K562 (cell line): Measurements from ENCODE around the gene DNA2. TPM values are rescaled to one million over a fixed set of nuclear protein-coding genes. Genes with fewer than 3 reads are reported as not detected.

ENCODE experiments used
- ATAC-seq: fragments of 200-7000 bp; cut with Tn5 transposase; 3 replicates; pipeline ENCODE4 v1.9.1; 2020; ENCODE audit warnings: moderate library complexity
- BruUV-seq: library from RNA; stranded (reverse); fragments of 400-500 nt; replicated peaks from 2 replicates; lab custom pipeline; 2021; lab: Mats Ljungman, UMichigan
- CTCF ChIA-PET: fragments of 300-600 bp; formaldehyde crosslinking; extraction: SDS; loops from one replicate; lab custom pipeline; 2021; ENCODE audit warnings: low intra/inter-chr PET ratio; lab: Yijun Ruan, JAX
- POLR2A ChIA-PET: fragments of 300-600, 350-650 bp; sonication (Branson Sonifier 250); formaldehyde crosslinking; extraction: SDS; loops from one replicate; lab custom pipeline; 2021; ENCODE audit warnings: antibody characterized with exemption, inconsistent platforms; lab: Yijun Ruan, JAX
- DNase-seq, 4 experiments: peaks; one replicate each; pipeline versions ENCODE4 v3.0.0 to v3.0.0-alpha.2; 2011 to 2018; ENCODE audit warnings: low spot score in 3 of 4, mixed read lengths in 3 of 4; ENCODE audit errors: extremely low read depth in 1 of 4
- FAIRE-seq: peaks from 2 replicates; lab custom pipeline; 2011; peaks lifted over from hg19 to GRCh38; lab: Jason Lieb, UNC
- H2AFZ ChIP-seq: 2 replicates; pipeline ENCODE4 v1.6.0; 2011; ENCODE audit warnings: low read depth, low read length, control low read depth, inconsistent platforms
- H3K27ac ChIP-seq: fragments of 200-600 bp; 3 replicates; pipeline ENCODE4 v1.8.0; 2011; ENCODE audit warnings: low read depth, mild to moderate bottlenecking, control low read depth, inconsistent platforms, low read length, moderate library complexity, mixed read lengths; ENCODE audit errors: extremely low read depth
- H3K27me3 ChIP-seq, 2 experiments: fragments of 300-600 bp in 1 of 2; 2 replicates in 1 of 2; 3 replicates in 1 of 2; pipeline versions ENCODE4 v1.6.0 to v1.8.0; 2011; ENCODE audit warnings: inconsistent platforms in 2 of 2, low read length in 2 of 2, mild to moderate bottlenecking in 1 of 2, mixed read lengths in 1 of 2, moderate library complexity in 1 of 2; ENCODE audit not compliant: control insufficient read depth in 2 of 2, insufficient read depth in 2 of 2
- H3K36me3 ChIP-seq: fragments of 300-600 bp; 3 replicates; pipeline ENCODE4 v1.8.0; 2011; ENCODE audit warnings: mild to moderate bottlenecking, low read length, inconsistent platforms; ENCODE audit not compliant: control insufficient read depth, insufficient read depth
- H3K4me1 ChIP-seq, 2 experiments: fragments of 200-600 bp in 1 of 2; replicated peaks in 1 of 2; 2 replicates in 1 of 2; 3 replicates in 1 of 2; pipeline versions ENCODE4 v1.5.1 to v1.8.0; 2011; ENCODE audit warnings: inconsistent platforms in 2 of 2, low read length in 2 of 2, mild to moderate bottlenecking in 1 of 2, mixed read lengths in 1 of 2, moderate library complexity in 1 of 2; ENCODE audit not compliant: control insufficient read depth in 2 of 2, insufficient read depth in 2 of 2
- H3K4me2 ChIP-seq: 2 replicates; pipeline ENCODE4 v1.6.1; 2011; ENCODE audit warnings: low read length, control low read depth, inconsistent platforms, mixed read lengths; ENCODE audit not compliant: insufficient read depth
- H3K4me3 ChIP-seq: fragments of 200-600 bp; sonication (generic), shearing (Covaris generic); 2 replicates; pipeline ENCODE4 v1.5.1; 2016; ENCODE audit warnings: control low read depth, inconsistent platforms
- H3K79me2 ChIP-seq: fragments of 200-600 bp; 3 replicates; pipeline ENCODE4 v1.8.0; 2011; ENCODE audit warnings: low read length, inconsistent platforms; ENCODE audit not compliant: control insufficient read depth, insufficient read depth
- H3K9ac ChIP-seq, 2 experiments: 2 replicates each; pipeline versions ENCODE4 v1.6.0 to v1.6.1; 2011; ENCODE audit warnings: low read depth in 2 of 2, low read length in 2 of 2, control low read depth in 1 of 2, inconsistent platforms in 1 of 2, mild to moderate bottlenecking in 1 of 2, mixed read lengths in 1 of 2; ENCODE audit not compliant: insufficient read depth in 1 of 2
- H3K9me1 ChIP-seq: one replicate; pipeline ENCODE4 v1.6.0; 2011; ENCODE audit warnings: inconsistent platforms, mild to moderate bottlenecking, low read length, moderate library complexity; ENCODE audit not compliant: control insufficient read depth, insufficient read depth
- H3K9me3 ChIP-seq: replicated peaks from 2 replicates; pipeline ENCODE4 v1.5.1; 2011; ENCODE audit warnings: low read depth, low read length, inconsistent platforms; ENCODE audit not compliant: control insufficient read depth, insufficient read depth
- H4K20me1 ChIP-seq: replicated peaks from 2 replicates; pipeline ENCODE4 v1.6.1; 2011; ENCODE audit warnings: low read length, inconsistent platforms, mixed read lengths; ENCODE audit not compliant: control insufficient read depth, insufficient read depth
- CEBPB ChIP-seq: fragments of 450-650 bp; IDR thresholded peaks from 2 replicates; pipeline ENCODE4 v1.6.1; 2016; ENCODE audit warnings: missing genetic modification characterization, missing compliant biosample characterization
- CEBPG ChIP-seq, 3 experiments: fragments of 200-800 bp in 1 of 3; sonication (Bioruptor generic) in 1 of 3; sonication (generic) in 1 of 3; formaldehyde crosslinking in 1 of 3; IDR thresholded peaks in 2 of 3; conservative IDR thresholded peaks in 1 of 3; 2 replicates each; pipeline versions ENCODE4 v1.6.1 to v1.8.0; 2016 to 2022; ENCODE audit warnings: missing compliant biosample characterization in 2 of 3, missing genetic modification characterization in 2 of 3, mild to moderate bottlenecking in 1 of 3, missing genetic modification reagents in 1 of 3
- HDAC6 ChIP-seq: IDR thresholded peaks from 2 replicates; pipeline ENCODE4 v1.6.1; 2012; ENCODE audit warnings: low read depth, mild to moderate bottlenecking, control low read depth, inconsistent platforms, low read length, moderate library complexity
- KLF6 ChIP-seq: fragments of 250-450 bp; sonication (Bioruptor Pico); IDR thresholded peaks from 2 replicates; pipeline ENCODE4 v1.4.0; 2020; ENCODE audit warnings: mild to moderate bottlenecking, moderate library complexity, borderline replicate concordance
- SMARCA4 ChIP-seq: fragments of 450-650 bp; IDR thresholded peaks from 2 replicates; pipeline ENCODE4 v1.6.1; 2016
- TARDBP ChIP-seq: fragments of 450-650 bp; IDR thresholded peaks from 2 replicates; pipeline ENCODE4 v1.6.1; 2016
- ZNF445 ChIP-seq: fragments of 250-450 bp; sonication (Bioruptor Pico); IDR thresholded peaks from 2 replicates; pipeline ENCODE4 v1.4.0; 2020; ENCODE audit warnings: low read depth, mild to moderate bottlenecking, moderate library complexity
- WGBS: fragments of 100-300 bp; shearing (Covaris generic); methylation state at CpG from one replicate; pipeline ENCODE4 v1.1.6; 2016; ENCODE audit warnings: low coverage, mixed read lengths; ENCODE audit not compliant: insufficient coverage; ENCODE audit errors: missing lambda C conversion rate; 5-methylcytosine and 5-hydroxymethylcytosine counted together
- in situ Hi-C: fragments of 300-500 bp; cut with MboI; formaldehyde crosslinking; loops from 4 replicates; pipeline ENCODE4 v1.15.0; 2018; ENCODE audit warnings: inconsistent platforms, mixed read lengths
- intact Hi-C: fragments of 100-400 bp; cut with micrococcal nuclease; formaldehyde crosslinking; loops from 2 replicates; pipeline ENCODE4 v1.14.2; 2022
- polyA plus RNA-seq, 8 experiments: library from polyadenylated mRNA; depleted of rRNA in 4 of 8; stranded (reverse) in 5 of 8; unstranded in 3 of 8; fragments of >200 nt; fragmentation: Nextera tagmentation in 2 of 8; fragmentation: Illumina TruSeq in 1 of 8; extraction: Ambion mirVana in 2 of 8; extraction: Trizol in 1 of 8; gene quantifications; 2 replicates each; pipeline versions ENCODE4 v1.2.1 to v1.2.3, GENCODE V29; 2011 to 2014; ENCODE audit warnings: inconsistent platforms in 1 of 8, missing spikeins in 1 of 8
- total RNA-seq, 7 experiments: library from RNA; depleted of rRNA in 6 of 7; stranded (reverse); fragments of >200 nt in 6 of 7; fragmentation: Illumina TruSeq in 2 of 7; extraction: Trizol in 2 of 7; gene quantifications; 2 replicates each; pipeline versions ENCODE4 v1.2.1 to v1.2.3, GENCODE V29; 2011 to 2021; ENCODE audit warnings: low replicate concordance in 1 of 7
- TF ChIP-seq, protein P1 (sequence below), 3 experiments: IDR thresholded peaks in 2 of 3; conservative IDR thresholded peaks in 1 of 3; 2 replicates each; pipeline ENCODE4 v1.5.1; 2011 to 2012; ENCODE audit warnings: low read length in 3 of 3, mild to moderate bottlenecking in 3 of 3, control low read depth in 2 of 3, improper control_type of control experiment in 1 of 3, inconsistent platforms in 1 of 3, low read depth in 1 of 3, mixed read lengths in 1 of 3, moderate library complexity in 1 of 3; ENCODE audit not compliant: insufficient read depth in 2 of 3

Gene DNA2
- total and polyA plus RNA-seq, 9 of the 15 experiments (the other 6 are each of a cell fraction or from before 2014, with no cell fraction given), result 24.6 to 51.4 (median 40.8) TPM

DNA sequence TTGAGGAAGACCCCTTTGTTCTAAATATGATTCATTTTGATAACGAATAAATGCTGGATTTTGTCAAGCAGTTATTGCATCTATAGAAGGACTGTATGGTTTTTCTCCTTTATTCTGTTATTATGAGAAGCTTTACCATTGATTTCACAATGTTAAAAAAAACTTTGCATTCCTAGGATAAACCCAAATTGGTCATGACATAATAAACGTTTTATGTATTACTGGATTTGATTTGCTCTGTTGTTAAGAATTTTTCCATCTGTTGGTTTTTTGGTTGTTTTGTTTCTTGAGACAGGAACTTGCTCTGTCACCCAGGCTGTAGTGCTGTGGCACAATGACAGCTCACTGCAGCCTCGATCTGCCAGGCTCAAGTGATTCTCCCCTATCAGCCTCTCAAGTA is 2.2 kb upstream of the DNA2 start:
- no peaks in the 10 kb centered on the region for H3K27me3 ChIP-seq
- H3K4me3 ChIP-seq, result no peak overlapping the region
- H3K4me2 ChIP-seq, result no peak overlapping the region
- H3K9me1 ChIP-seq, result no peaks in the 10 kb centered on the region
- H3K27ac ChIP-seq, result no peak overlapping the region
- no peak for TF ChIP-seq SMARCA4
- TF ChIP-seq CEBPG (CRISPR knock-in tag; IDR thresholded peaks at IDR 0.05), result no peak
- 0 out of 4 replicates have a peak, but pooled peaks of 1 of the 2 experiments have one; percentile 18 for TF ChIP-seq CEBPG (tag; conservative IDR thresholded peaks at IDR 0.05 in 1 of 2, IDR thresholded peaks at IDR 0.05 in 1 of 2)
- no peak for TF ChIP-seq HDAC6
- 0 out of 2 replicates have a peak, but pooled peaks have one; percentile 40 for TF ChIP-seq CEBPB (tag)
- no peak for TF ChIP-seq KLF6
- no peak for TF ChIP-seq ZNF445 (CRISPR knock-in tag)
- TF ChIP-seq TARDBP, result no peak
- TF ChIP-seq, protein P1, sequence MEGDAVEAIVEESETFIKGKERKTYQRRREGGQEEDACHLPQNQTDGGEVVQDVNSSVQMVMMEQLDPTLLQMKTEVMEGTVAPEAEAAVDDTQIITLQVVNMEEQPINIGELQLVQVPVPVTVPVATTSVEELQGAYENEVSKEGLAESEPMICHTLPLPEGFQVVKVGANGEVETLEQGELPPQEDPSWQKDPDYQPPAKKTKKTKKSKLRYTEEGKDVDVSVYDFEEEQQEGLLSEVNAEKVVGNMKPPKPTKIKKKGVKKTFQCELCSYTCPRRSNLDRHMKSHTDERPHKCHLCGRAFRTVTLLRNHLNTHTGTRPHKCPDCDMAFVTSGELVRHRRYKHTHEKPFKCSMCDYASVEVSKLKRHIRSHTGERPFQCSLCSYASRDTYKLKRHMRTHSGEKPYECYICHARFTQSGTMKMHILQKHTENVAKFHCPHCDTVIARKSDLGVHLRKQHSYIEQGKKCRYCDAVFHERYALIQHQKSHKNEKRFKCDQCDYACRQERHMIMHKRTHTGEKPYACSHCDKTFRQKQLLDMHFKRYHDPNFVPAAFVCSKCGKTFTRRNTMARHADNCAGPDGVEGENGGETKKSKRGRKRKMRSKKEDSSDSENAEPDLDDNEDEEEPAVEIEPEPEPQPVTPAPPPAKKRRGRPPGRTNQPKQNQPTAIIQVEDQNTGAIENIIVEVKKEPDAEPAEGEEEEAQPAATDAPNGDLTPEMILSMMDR (IDR thresholded peaks at IDR 0.05 in 2 of 3, conservative IDR thresholded peaks at IDR 0.05 in 1 of 3; ENCODE audit: insufficient read depth in 2 of 3, low read depth in 1 of 3, low read length in 3 of 3), result no peak
- TF ChIP-seq, all 486 proteins: peak for 2
- WGBS, result 38% methylated on average over 3 of the region's 3 CpGs
- DNase-seq (no peak), ATAC-seq (no peak), FAIRE-seq (no peak)
- in situ Hi-C loops, result no loop called here
- POLR2A ChIA-PET, result interaction anchor here (0.6 to 1.6 kb wide), 5 partner anchors 10 to 256 kb away, joined by 3 to 4 read pairs (median 3); no protein-coding TSS in a partner anchor
- intact Hi-C loops, result no loop called here
- no peak overlapping the region for H2AFZ ChIP-seq
- H3K36me3 ChIP-seq, result peaks cover 15% of the 10 kb centered on the region
- H3K9ac ChIP-seq, result no peak overlapping the region
- peaks cover 9 to 11% of the 10 kb centered on the region in 2 experiments; a peak in 4 of 5 replicates for H3K4me1 ChIP-seq
- H4K20me1 ChIP-seq, result no peaks in the 10 kb centered on the region
- no peaks in the 10 kb centered on the region for H3K9me3 ChIP-seq
- CTCF ChIA-PET, result no interaction called here
- H3K79me2 ChIP-seq, result peaks cover 27% of the 10 kb centered on the region
- BruUV-seq, result no TSS peak
